ENCODE measurements around the gene MLH3.

The MLH3 gene

GRCh38 chr14:75047506-75047905 lies 3.8 kb downstream of the MLH3 start:
- H3K27ac ChIP-seq (ENCODE audit: poor library complexity, severe bottlenecking): no peak overlapping the region
- H3K27me3 ChIP-seq (ENCODE audit: insufficient read depth, poor library complexity, severe bottlenecking): no peaks in the 10 kb centered on the region
- no peak for ATAC-seq (ENCODE audit: low read depth)
- H3K9me3 ChIP-seq (ENCODE audit: severe bottlenecking): no peaks in the 10 kb centered on the region
- no peak overlapping the region for H3K4me3 ChIP-seq (ENCODE audit: severe bottlenecking)
- TF ChIP-seq CTCF (IDR thresholded peaks at IDR 0.05; ENCODE audit: poor library complexity, severe bottlenecking): no peak
- H3K4me1 ChIP-seq (ENCODE audit: insufficient read depth, poor library complexity, severe bottlenecking): peaks cover 17% of the 10 kb centered on the region
- DNase-seq (ENCODE audit: low spot score): no peak
- H3K36me3 ChIP-seq (ENCODE audit: low read depth): peaks cover 29% of the 10 kb centered on the region

GRCh38 chr14:75046899-75047298 lies 4.4 kb downstream of the MLH3 start:
- ATAC-seq (ENCODE audit: low read depth): no peak
- Histone ChIP-seq H3K9me3 (ENCODE audit: severe bottlenecking) (no peaks in the 10 kb centered on the region), H3K27ac (ENCODE audit: poor library complexity, severe bottlenecking) (no peak overlapping the region), H3K4me1 (ENCODE audit: insufficient read depth, poor library complexity, severe bottlenecking) (peaks cover 20% of the 10 kb centered on the region), H3K27me3 (ENCODE audit: insufficient read depth, poor library complexity, severe bottlenecking) (no peaks in the 10 kb centered on the region), H3K36me3 (ENCODE audit: low read depth) (peaks cover 28% of the 10 kb centered on the region), H3K4me3 (ENCODE audit: severe bottlenecking) (no peak overlapping the region)
- no peak for TF ChIP-seq CTCF (IDR thresholded peaks at IDR 0.05; ENCODE audit: poor library complexity, severe bottlenecking)
- DNase-seq (ENCODE audit: low spot score): no peak

- Histone ChIP-seq H3K4me3 (ENCODE audit: severe bottlenecking) (no peak overlapping the region), H3K27ac (ENCODE audit: poor library complexity, severe bottlenecking) (no peak overlapping the region), H3K4me1 (ENCODE audit: insufficient read depth, poor library complexity, severe bottlenecking) (peaks cover 26% of the 10 kb centered on the region), H3K27me3 (ENCODE audit: insufficient read depth, poor library complexity, severe bottlenecking) (no peaks in the 10 kb centered on the region), H3K36me3 (ENCODE audit: low read depth) (peaks cover 30% of the 10 kb centered on the region), H3K9me3 (ENCODE audit: severe bottlenecking) (no peaks in the 10 kb centered on the region)
- DNase-seq (ENCODE audit: low spot score) (no peak), ATAC-seq (ENCODE audit: low read depth) (no peak)
- no peak for TF ChIP-seq CTCF (IDR thresholded peaks at IDR 0.05; ENCODE audit: poor library complexity, severe bottlenecking)
Measured at GRCh38 chr14:75046275-75046674, 5.0 kb downstream of the MLH3 start.

- Histone ChIP-seq H3K27ac (ENCODE audit: poor library complexity, severe bottlenecking) (peak overlapping the region; percentile 33), H3K9me3 (ENCODE audit: severe bottlenecking) (no peaks in the 10 kb centered on the region), H3K27me3 (ENCODE audit: insufficient read depth, poor library complexity, severe bottlenecking) (no peaks in the 10 kb centered on the region), H3K36me3 (ENCODE audit: low read depth) (peaks cover 38% of the 10 kb centered on the region), H3K4me1 (ENCODE audit: insufficient read depth, poor library complexity, severe bottlenecking) (peaks cover 20% of the 10 kb centered on the region), H3K4me3 (ENCODE audit: severe bottlenecking) (no peak overlapping the region)
- ATAC-seq (ENCODE audit: low read depth) (no peak), DNase-seq (ENCODE audit: low spot score) (no peak)
- TF ChIP-seq CTCF (IDR thresholded peaks at IDR 0.05; ENCODE audit: poor library complexity, severe bottlenecking): no peak
Measured at GRCh38 chr14:75044752-75045151, 6.5 kb downstream of the MLH3 start.

GRCh38 chr14:75044322-75044721 lies 6.9 kb downstream of the MLH3 start:
- H3K27ac ChIP-seq (ENCODE audit: poor library complexity, severe bottlenecking): peak overlapping the region; percentile 33
- ATAC-seq (ENCODE audit: low read depth) (peak; percentile 85), DNase-seq (ENCODE audit: low spot score) (no peak)
- no peaks in the 10 kb centered on the region for H3K27me3 ChIP-seq (ENCODE audit: insufficient read depth, poor library complexity, severe bottlenecking)
- H3K9me3 ChIP-seq (ENCODE audit: severe bottlenecking): no peaks in the 10 kb centered on the region
- H3K4me3 ChIP-seq (ENCODE audit: severe bottlenecking): no peak overlapping the region
- peaks cover 38% of the 10 kb centered on the region for H3K36me3 ChIP-seq (ENCODE audit: low read depth)
- H3K4me1 ChIP-seq (ENCODE audit: insufficient read depth, poor library complexity, severe bottlenecking): peaks cover 20% of the 10 kb centered on the region
- no peak for TF ChIP-seq CTCF (IDR thresholded peaks at IDR 0.05; ENCODE audit: poor library complexity, severe bottlenecking)
